ENCODE data around the gene PRKG2.

PRKG2 gene

DNA sequence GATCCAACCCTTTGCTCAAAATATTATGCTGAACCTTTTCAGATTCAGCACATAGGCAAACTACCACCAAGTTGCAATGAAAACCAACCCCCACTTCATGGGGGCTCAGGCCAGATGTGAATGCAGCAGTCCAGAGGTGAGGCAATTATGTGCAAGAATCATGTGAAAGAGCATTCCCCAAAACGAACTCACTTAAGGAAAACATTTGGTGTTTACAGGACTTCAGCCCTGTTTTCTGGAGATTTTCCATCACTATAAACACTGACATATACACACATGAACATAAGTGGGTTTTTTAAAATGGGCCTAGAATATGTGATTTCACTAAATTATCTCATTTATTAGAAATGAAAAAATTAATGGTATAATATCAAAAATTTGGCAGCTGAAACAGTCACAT, 153.0 kb downstream of the PRKG2 start:
- TF ChIP-seq, protein P1, sequence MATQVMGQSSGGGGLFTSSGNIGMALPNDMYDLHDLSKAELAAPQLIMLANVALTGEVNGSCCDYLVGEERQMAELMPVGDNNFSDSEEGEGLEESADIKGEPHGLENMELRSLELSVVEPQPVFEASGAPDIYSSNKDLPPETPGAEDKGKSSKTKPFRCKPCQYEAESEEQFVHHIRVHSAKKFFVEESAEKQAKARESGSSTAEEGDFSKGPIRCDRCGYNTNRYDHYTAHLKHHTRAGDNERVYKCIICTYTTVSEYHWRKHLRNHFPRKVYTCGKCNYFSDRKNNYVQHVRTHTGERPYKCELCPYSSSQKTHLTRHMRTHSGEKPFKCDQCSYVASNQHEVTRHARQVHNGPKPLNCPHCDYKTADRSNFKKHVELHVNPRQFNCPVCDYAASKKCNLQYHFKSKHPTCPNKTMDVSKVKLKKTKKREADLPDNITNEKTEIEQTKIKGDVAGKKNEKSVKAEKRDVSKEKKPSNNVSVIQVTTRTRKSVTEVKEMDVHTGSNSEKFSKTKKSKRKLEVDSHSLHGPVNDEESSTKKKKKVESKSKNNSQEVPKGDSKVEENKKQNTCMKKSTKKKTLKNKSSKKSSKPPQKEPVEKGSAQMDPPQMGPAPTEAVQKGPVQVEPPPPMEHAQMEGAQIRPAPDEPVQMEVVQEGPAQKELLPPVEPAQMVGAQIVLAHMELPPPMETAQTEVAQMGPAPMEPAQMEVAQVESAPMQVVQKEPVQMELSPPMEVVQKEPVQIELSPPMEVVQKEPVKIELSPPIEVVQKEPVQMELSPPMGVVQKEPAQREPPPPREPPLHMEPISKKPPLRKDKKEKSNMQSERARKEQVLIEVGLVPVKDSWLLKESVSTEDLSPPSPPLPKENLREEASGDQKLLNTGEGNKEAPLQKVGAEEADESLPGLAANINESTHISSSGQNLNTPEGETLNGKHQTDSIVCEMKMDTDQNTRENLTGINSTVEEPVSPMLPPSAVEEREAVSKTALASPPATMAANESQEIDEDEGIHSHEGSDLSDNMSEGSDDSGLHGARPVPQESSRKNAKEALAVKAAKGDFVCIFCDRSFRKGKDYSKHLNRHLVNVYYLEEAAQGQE (IDR thresholded peaks at IDR 0.05; ENCODE audit: insufficient read depth in 1 of 2, low read depth in 2 of 2, low read length in 2 of 2), result no peak
- no peak for TF ChIP-seq POLR2AphosphoS5 (IDR thresholded peaks at IDR 0.05; ENCODE audit: low read depth, low read length)
- TF ChIP-seq SIN3A (IDR thresholded peaks at IDR 0.05; ENCODE audit: borderline replicate concordance, insufficient read depth, low read length), result no peak
- no peak for TF ChIP-seq TAF1 (IDR thresholded peaks at IDR 0.05; ENCODE audit: borderline replicate concordance, insufficient read depth, low read length)
- no peak for TF ChIP-seq FOXP2 (optimal IDR thresholded peaks at IDR 0.05; ENCODE audit: borderline replicate concordance, extremely low read depth, extremely low read length, insufficient read depth)

DNA sequence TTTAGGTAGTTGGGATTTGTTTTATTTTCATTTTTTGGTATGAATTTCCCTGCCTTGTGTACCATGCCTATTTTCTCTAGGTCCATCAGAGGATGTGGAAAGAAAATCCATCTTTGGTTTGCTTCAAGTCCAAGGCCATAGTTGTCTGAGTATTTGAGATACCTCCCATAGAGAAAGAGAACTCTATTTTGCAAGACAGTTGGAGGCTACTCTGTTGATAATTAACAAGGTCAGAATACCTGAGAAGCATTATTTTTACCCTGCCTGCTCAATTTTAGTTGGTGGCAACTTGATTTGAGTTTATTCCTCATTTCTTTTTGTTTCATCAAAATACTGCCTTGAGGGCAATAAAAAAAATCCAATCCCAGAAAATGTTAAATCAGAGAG, 153.7 kb downstream of the PRKG2 start:
- TF ChIP-seq FOXP2 (optimal IDR thresholded peaks at IDR 0.05; ENCODE audit: borderline replicate concordance, extremely low read depth, extremely low read length, insufficient read depth) (no peak), TAF1 (IDR thresholded peaks at IDR 0.05; ENCODE audit: borderline replicate concordance, insufficient read depth, low read length) (no peak), SIN3A (IDR thresholded peaks at IDR 0.05; ENCODE audit: borderline replicate concordance, insufficient read depth, low read length) (no peak), POLR2AphosphoS5 (IDR thresholded peaks at IDR 0.05; ENCODE audit: low read depth, low read length) (no peak)
- TF ChIP-seq, protein P1 (IDR thresholded peaks at IDR 0.05; ENCODE audit: insufficient read depth in 1 of 2, low read depth in 2 of 2, low read length in 2 of 2), result no peak

DNA sequence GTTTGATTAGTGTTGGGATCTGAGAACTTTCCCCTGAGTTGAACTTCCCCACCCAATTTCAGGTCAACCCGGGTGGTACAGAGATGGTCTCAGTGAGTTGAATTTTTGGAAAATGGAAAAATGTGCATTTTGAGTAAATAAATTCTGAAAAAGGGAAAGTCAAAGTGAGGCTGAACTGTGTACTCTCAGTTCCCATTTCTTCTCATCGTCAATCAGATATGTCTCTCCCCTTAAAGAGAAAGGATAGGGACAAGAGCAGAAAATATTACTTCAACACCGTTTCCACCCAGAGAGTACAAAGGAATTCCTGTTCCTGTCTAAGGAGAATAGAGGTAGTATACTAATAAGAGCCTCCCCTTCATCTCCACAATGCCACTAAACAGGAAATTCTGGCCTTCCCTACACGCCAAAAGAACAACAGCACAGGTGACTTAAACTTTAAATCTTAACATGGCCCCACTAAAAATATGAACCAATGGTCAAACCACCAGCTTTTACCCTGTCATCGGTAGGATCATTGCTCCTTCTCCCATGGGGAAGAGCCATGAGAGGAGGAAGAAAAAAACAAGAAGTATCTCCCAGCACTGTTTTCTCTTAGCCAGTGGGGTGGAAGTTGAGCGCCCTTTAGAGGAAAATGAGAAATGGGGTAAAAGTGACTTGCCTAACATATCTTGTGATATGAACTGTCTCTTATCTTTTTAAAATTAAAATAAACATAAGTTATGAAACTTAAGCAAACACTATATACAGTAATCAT, 154.3 kb downstream of the PRKG2 start:
- TF ChIP-seq TAF1 (IDR thresholded peaks at IDR 0.05; ENCODE audit: borderline replicate concordance, insufficient read depth, low read length), result no peak
- TF ChIP-seq FOXP2 (optimal IDR thresholded peaks at IDR 0.05; ENCODE audit: borderline replicate concordance, extremely low read depth, extremely low read length, insufficient read depth), result no peak
- TF ChIP-seq, protein P1 (IDR thresholded peaks at IDR 0.05; ENCODE audit: insufficient read depth in 1 of 2, low read depth in 2 of 2, low read length in 2 of 2), result no peak
- TF ChIP-seq POLR2AphosphoS5 (IDR thresholded peaks at IDR 0.05; ENCODE audit: low read depth, low read length), result no peak
- TF ChIP-seq SIN3A (IDR thresholded peaks at IDR 0.05; ENCODE audit: borderline replicate concordance, insufficient read depth, low read length), result no peak

DNA sequence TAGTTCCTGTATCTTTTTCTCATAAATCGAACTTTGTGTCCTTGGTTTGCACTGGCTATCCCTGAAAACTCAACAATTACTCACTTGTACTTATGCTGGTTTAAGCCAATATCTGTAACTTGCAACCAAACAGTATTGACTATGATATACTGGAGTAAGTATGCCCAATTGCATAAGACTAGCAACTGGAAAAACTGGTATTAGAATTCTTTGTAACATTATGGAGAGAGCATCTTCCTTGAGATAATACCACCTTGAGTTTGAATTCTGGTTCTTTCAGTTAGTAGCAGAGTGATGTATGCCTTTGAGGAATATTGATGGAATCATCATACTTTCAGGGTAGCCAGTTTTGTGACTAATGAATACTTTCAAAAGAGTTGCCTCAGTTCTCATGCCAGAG, 156.4 kb downstream of the PRKG2 start:
- TF ChIP-seq POLR2AphosphoS5 (IDR thresholded peaks at IDR 0.05; ENCODE audit: low read depth, low read length) (no peak), SIN3A (IDR thresholded peaks at IDR 0.05; ENCODE audit: borderline replicate concordance, insufficient read depth, low read length) (no peak), TAF1 (IDR thresholded peaks at IDR 0.05; ENCODE audit: borderline replicate concordance, insufficient read depth, low read length) (no peak), FOXP2 (optimal IDR thresholded peaks at IDR 0.05; ENCODE audit: borderline replicate concordance, extremely low read depth, extremely low read length, insufficient read depth) (no peak)
- TF ChIP-seq, protein P1 (IDR thresholded peaks at IDR 0.05; ENCODE audit: insufficient read depth in 1 of 2, low read depth in 2 of 2, low read length in 2 of 2), result no peak
